A549 (cell line): Measurements from ENCODE around the gene TYW5. TPM values are rescaled to one million over a fixed set of nuclear protein-coding genes. Genes with fewer than 3 reads are reported as not detected.

Experiments
- ATAC-seq, 2 experiments: fragments of 200-7000 bp in 1 of 2; fragments of >200 bp in 1 of 2; cut with Nextera tagmentation in 1 of 2; cut with Tn5 transposase in 1 of 2; 3 replicates each; pipeline versions ENCODE4 v1.8.0 to v1.9.1; 2018 to 2020; ENCODE audit warnings: mild to moderate bottlenecking in 1 of 2, moderate library complexity in 1 of 2
- CTCF ChIA-PET: fragments of 300-600 bp; sonication (Branson Sonifier 250); formaldehyde crosslinking; extraction: SDS; loops from one replicate; lab custom pipeline; 2021; ENCODE audit warnings: antibody characterized with exemption, inconsistent platforms; lab: Yijun Ruan, JAX
- POLR2A ChIA-PET: fragments of 350-600 bp; formaldehyde crosslinking; extraction: SDS; loops from one replicate; lab custom pipeline; 2021; ENCODE audit warnings: antibody characterized with exemption, inconsistent platforms; lab: Yijun Ruan, JAX
- DNase-seq, 2 experiments: peaks; one replicate each; pipeline versions ENCODE4 v3.0.0 to v3.0.0-alpha.2; 2011 to 2016; ENCODE audit warnings: low read depth in 1 of 2, low spot score in 1 of 2
- FAIRE-seq: peaks from 2 replicates; lab custom pipeline; 2011; peaks lifted over from hg19 to GRCh38; lab: Jason Lieb, UNC
- H3K27ac ChIP-seq, 2 experiments: fragments of >200 bp; sonication (Bioruptor Twin); formaldehyde crosslinking; 3 replicates each; pipeline ENCODE4 v1.5.1; 2016 to 2017
- H3K4me1 ChIP-seq: fragments of >200 bp; sonication (Bioruptor Twin); formaldehyde crosslinking; 3 replicates; pipeline ENCODE4 v1.6.1; 2016
- H3K4me2 ChIP-seq: fragments of >200 bp; sonication (Bioruptor Twin); formaldehyde crosslinking; 3 replicates; pipeline ENCODE4 v1.6.1; 2016
- H3K4me3 ChIP-seq: fragments of >200 bp; sonication (Bioruptor Twin); formaldehyde crosslinking; 3 replicates; pipeline ENCODE4 v1.5.1; 2016
- H3K9me3 ChIP-seq: fragments of >200 bp; sonication (Bioruptor Twin); formaldehyde crosslinking; 3 replicates; pipeline ENCODE4 v1.6.1; 2016
- ATOH8 ChIP-seq: fragments of 250-450 bp; sonication (Bioruptor Pico); IDR thresholded peaks from 2 replicates; pipeline ENCODE4 v1.5.0; 2020; ENCODE audit warnings: low read depth, mild to moderate bottlenecking, moderate library complexity
- CEBPB ChIP-seq, 2 experiments: fragments of >200 bp in 1 of 2; sonication (Bioruptor Twin) in 1 of 2; formaldehyde crosslinking in 1 of 2; IDR thresholded peaks; 2 replicates each; pipeline ENCODE4 v1.6.1; 2012 to 2016
- EP300 ChIP-seq, 2 experiments: fragments of >200 bp; sonication (Bioruptor Twin); formaldehyde crosslinking; IDR thresholded peaks; 2 replicates in 1 of 2; 3 replicates in 1 of 2; pipeline ENCODE4 v1.6.1; 2016 to 2017
- HES2 ChIP-seq: fragments of >200 bp; sonication (Bioruptor Twin); formaldehyde crosslinking; IDR thresholded peaks from 2 replicates; pipeline ENCODE4 v1.6.1; 2016
- HEYL ChIP-seq: fragments of 250-450 bp; sonication (Bioruptor Pico); IDR thresholded peaks from 2 replicates; pipeline ENCODE4 v1.8.0; 2021; ENCODE audit warnings: mild to moderate bottlenecking, moderate library complexity
- HOXA7 ChIP-seq: fragments of 250-450 bp; sonication (Bioruptor Pico); IDR thresholded peaks from 2 replicates; pipeline ENCODE4 v1.5.0; 2020; ENCODE audit warnings: mild to moderate bottlenecking, moderate library complexity
- HOXB13 ChIP-seq: fragments of 250-450 bp; sonication (Bioruptor Pico); IDR thresholded peaks from 2 replicates; pipeline ENCODE4 v1.5.0; 2020; ENCODE audit warnings: low read depth, mild to moderate bottlenecking, moderate library complexity
- KDM1A ChIP-seq: fragments of 200-600 bp; sonication (generic); IDR thresholded peaks from 2 replicates; pipeline ENCODE4 v1.6.1; 2016; ENCODE audit warnings: low read depth, mild to moderate bottlenecking
- MAZ ChIP-seq: fragments of 150-350 bp; IDR thresholded peaks from 2 replicates; pipeline ENCODE4 v1.6.1; 2014; ENCODE audit warnings: antibody characterized with exemption, low read depth, low read length, borderline replicate concordance
- NR3C1 ChIP-seq: fragments of >200 bp; sonication (Bioruptor Twin); formaldehyde crosslinking; IDR thresholded peaks from 3 replicates; pipeline ENCODE4 v1.6.1; 2017
- PBX3 ChIP-seq: IDR thresholded peaks from 2 replicates; pipeline ENCODE4 v1.6.1; 2012
- POLR2A ChIP-seq: IDR thresholded peaks from 2 replicates; pipeline ENCODE4 v1.6.1; 2012; ENCODE audit warnings: mild to moderate bottlenecking, low read length
- TFCP2L1 ChIP-seq: fragments of 250-450 bp; sonication (Bioruptor Pico); IDR thresholded peaks from 2 replicates; pipeline ENCODE4 v1.5.0; 2021; ENCODE audit warnings: mild to moderate bottlenecking
- ZFP36 ChIP-seq: fragments of 450-650 bp; IDR thresholded peaks from 2 replicates; pipeline ENCODE4 v1.6.1; 2014; ENCODE audit warnings: borderline replicate concordance; ENCODE audit not compliant: partially characterized antibody
- ZNF302 ChIP-seq: fragments of 250-450 bp; sonication (Bioruptor Pico); IDR thresholded peaks from 2 replicates; pipeline ENCODE4 v1.9.0; 2021; ENCODE audit warnings: inconsistent platforms, mild to moderate bottlenecking, moderate library complexity
- ZSCAN20 ChIP-seq: fragments of 250-450 bp; sonication (Bioruptor Pico); IDR thresholded peaks from 2 replicates; pipeline ENCODE4 v1.8.0; 2022; ENCODE audit warnings: mild to moderate bottlenecking, moderate library complexity
- WGBS: methylation state at CpG from one replicate; pipeline ENCODE4 v1.1.6; 2017; ENCODE audit errors: missing lambda C conversion rate; 5-methylcytosine and 5-hydroxymethylcytosine counted together
- polyA plus RNA-seq, 4 experiments: library from polyadenylated mRNA; depleted of rRNA in 3 of 4; stranded (reverse); fragments of >200 nt; fragmentation: RNase III in 1 of 4; extraction: RNeasy Plus Mini Kit Qiagen cat#74134 plus additional on column Dnase treatment in 1 of 4; gene quantifications; 2 replicates in 3 of 4; 3 replicates in 1 of 4; pipeline ENCODE4 v1.2.3, GENCODE V29; 2011 to 2017
- TF ChIP-seq, protein P1 (sequence below): fragments of 250-450 bp; sonication (Bioruptor Pico); IDR thresholded peaks from 2 replicates; pipeline ENCODE4 v1.5.0; 2021; ENCODE audit warnings: mild to moderate bottlenecking, moderate library complexity, borderline replicate concordance

Gene TYW5
- polyA plus RNA-seq, 2 of the 4 experiments (the other 2 are of a cell fraction), result 7.8 to 15.2 TPM

GRCh38 chr2:199984755-199985154, 29.5 kb upstream of the TYW5 start:
- H3K4me3 ChIP-seq, result no peak overlapping the region
- peaks cover 2% of the 10 kb centered on the region for H3K4me1 ChIP-seq
- POLR2A ChIA-PET, result interaction anchor here (0.8 kb wide), 1 partner anchor 321 kb away, joined by 5 read pairs; the partner anchor contains the start of gene SPATS2L
- FAIRE-seq, result no peak
- H3K27ac ChIP-seq, result no peak overlapping the region
- DNase-seq, result no peak
- no peaks in the 10 kb centered on the region for H3K9me3 ChIP-seq
- WGBS, result 96% methylated on average over 2 of the region's 2 CpGs
- TF ChIP-seq HEYL (CRISPR knock-in tag) (no peak), ZNF302 (no peak), MAZ (no peak), HES2 (no peak), NR3C1 (no peak), KDM1A (no peak)
- CTCF ChIA-PET, result interaction anchor here (0.8 to 3.2 kb wide), 11 partner anchors 11 to 686 kb away, joined by 3 to 20 read pairs (median 4); no protein-coding TSS in a partner anchor
- H3K4me2 ChIP-seq, result no peak overlapping the region
- no peak for ATAC-seq

- CTCF ChIA-PET, result interaction anchor here (0.8 to 3.2 kb wide), 9 partner anchors 11 to 526 kb away, joined by 3 to 20 read pairs (median 4); partner anchors contain the start of gene KCTD18
- 85% methylated on average over 4 of the region's 4 CpGs for WGBS
- no peak for ATAC-seq
- peaks cover 8% of the 10 kb centered on the region for H3K4me1 ChIP-seq
- H3K4me3 ChIP-seq, result no peak overlapping the region
- no peak overlapping the region for H3K27ac ChIP-seq
- DNase-seq, result no peak
- POLR2A ChIA-PET, result interaction anchor here (0.8 kb wide), 1 partner anchor 322 kb away, joined by 5 read pairs; the partner anchor contains the start of gene SPATS2L
- no peak overlapping the region for H3K4me2 ChIP-seq
- no peaks in the 10 kb centered on the region for H3K9me3 ChIP-seq
- no peak for FAIRE-seq
- no peak for TF ChIP-seq HOXB13 (CRISPR knock-in tag)
- TF ChIP-seq ZSCAN20 (CRISPR knock-in tag), result no peak
- TF ChIP-seq ATOH8 (CRISPR knock-in tag), result no peak
- TF ChIP-seq, all 56 proteins: peak for 0
These were observed 28.9 kb upstream of the TYW5 start for GRCh38 chr2:199984159-199984558.

- TF ChIP-seq POLR2A, result no peak
- TF ChIP-seq EP300 (IDR thresholded peaks at IDR 0.05), result no peak
- TF ChIP-seq, protein P1, sequence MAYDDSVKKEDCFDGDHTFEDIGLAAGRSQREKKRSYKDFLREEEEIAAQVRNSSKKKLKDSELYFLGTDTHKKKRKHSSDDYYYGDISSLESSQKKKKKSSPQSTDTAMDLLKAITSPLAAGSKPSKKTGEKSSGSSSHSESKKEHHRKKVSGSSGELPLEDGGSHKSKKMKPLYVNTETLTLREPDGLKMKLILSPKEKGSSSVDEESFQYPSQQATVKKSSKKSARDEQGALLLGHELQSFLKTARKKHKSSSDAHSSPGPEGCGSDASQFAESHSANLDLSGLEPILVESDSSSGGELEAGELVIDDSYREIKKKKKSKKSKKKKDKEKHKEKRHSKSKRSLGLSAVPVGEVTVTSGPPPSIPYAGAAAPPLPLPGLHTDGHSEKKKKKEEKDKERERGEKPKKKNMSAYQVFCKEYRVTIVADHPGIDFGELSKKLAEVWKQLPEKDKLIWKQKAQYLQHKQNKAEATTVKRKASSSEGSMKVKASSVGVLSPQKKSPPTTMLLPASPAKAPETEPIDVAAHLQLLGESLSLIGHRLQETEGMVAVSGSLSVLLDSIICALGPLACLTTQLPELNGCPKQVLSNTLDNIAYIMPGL, result no peak
- no peak for TF ChIP-seq HOXA7 (CRISPR knock-in tag)
- no peak for TF ChIP-seq KDM1A
- TF ChIP-seq ZFP36, result no peak
- no peak for TF ChIP-seq CEBPB (IDR thresholded peaks at IDR 0.05)
- TF ChIP-seq TFCP2L1 (CRISPR knock-in tag), result no peak
- no peak for TF ChIP-seq PBX3
- Histone ChIP-seq H3K27ac (no peak overlapping the region), H3K4me3 (no peak overlapping the region), H3K4me2 (no peak overlapping the region), H3K4me1 (peaks cover 14% of the 10 kb centered on the region), H3K9me3 (no peaks in the 10 kb centered on the region)
- ATAC-seq (no peak), DNase-seq (no peak), FAIRE-seq (no peak)
- CTCF ChIA-PET, result interaction anchor here (0.9 to 3.2 kb wide), 2 partner anchors 10 to 526 kb away, joined by 3 to 16 read pairs; partner anchors contain the start of gene KCTD18
- POLR2A ChIA-PET, result no interaction called here
- 68% methylated on average over 1 of the region's 1 CpG for WGBS
These were observed 28.2 kb upstream of the TYW5 start for GRCh38 chr2:199983534-199983933.
